HG02759 (cell line): ENCODE results near the gene SPATA17.

Experiments used
- ATAC-seq: cut with Tn5 transposase; IDR thresholded peaks from one replicate; pipeline ENCODE4 v1.9.1; 2021; ENCODE audit warnings: mild to moderate bottlenecking, moderate library complexity; ENCODE audit not compliant: unreplicated experiment

Gene SPATA17

DNA sequence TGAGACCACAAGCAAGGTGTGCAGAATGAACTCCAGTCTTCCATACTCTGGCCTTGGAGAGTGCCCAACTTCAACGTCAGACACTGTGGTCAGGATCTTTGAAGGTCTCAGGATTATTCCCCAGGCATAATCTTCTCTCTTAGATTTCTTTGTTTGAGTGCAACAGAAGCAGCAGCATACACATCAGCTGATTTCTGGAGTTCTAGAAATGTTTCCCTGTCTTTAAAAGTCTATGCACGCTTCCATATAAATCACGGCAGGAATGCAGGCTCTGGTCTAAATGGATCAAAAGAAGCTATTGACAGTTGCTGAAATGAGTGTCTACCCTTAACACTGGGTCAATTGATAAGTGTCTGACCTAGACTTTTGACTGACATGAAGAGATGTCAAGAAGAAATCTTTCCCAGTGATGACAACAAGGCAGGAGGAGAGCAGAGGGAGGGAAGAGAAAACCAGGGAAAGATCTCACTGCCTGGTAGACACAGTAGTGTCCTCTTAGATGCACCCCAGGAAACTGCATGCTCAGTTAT, 279.7 kb downstream of the SPATA17 start:
- no peak for ATAC-seq

DNA sequence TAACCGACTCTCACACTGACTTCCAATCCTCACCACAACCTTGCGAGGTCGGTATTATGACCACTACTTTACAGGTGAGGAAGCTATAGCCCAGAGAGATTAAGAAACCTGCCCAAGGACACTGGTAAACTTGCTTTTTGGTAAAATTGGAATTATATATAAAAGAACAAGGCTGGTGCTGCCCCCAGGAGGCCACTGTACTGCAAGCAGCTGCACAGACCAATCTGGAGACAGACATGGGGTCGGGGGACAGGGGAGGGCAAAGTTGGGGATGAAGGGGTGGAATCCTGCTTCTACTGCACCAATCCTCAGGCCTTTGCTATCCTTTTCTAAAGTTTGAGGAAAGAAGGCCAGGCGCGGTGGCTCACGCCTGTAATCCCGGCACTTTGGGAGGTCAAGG, 280.8 kb downstream of the SPATA17 start:
- no peak for ATAC-seq

DNA sequence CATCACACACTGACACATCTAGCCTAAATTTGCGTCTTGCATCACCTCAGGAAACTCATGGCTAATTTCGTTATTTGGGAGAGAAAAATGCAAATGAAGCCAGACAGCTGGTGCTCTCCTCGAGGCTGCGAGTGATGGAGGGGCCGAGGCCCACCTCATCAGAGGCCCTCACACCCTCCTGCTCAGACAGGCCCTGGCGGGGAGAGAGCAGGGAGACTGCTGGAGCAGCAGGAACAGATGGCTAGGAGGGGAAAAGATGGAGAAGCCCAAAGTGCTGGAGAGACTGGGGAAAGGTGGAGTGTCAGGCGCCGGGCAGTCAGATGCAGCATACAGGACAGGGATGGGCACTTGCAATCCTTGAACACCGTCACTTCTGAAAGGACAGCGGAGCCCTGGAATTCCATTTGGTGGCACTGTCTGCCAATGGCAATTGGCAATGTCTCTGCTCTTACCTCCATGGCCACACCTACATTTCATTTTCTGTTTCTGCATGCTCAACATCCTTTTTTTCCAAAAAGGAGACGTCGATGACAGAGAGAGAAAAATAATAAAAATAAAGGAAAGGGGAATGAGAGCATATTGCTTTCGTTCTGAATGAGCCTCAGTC, 286.2 kb downstream of the SPATA17 start:
- ATAC-seq: no peak

DNA sequence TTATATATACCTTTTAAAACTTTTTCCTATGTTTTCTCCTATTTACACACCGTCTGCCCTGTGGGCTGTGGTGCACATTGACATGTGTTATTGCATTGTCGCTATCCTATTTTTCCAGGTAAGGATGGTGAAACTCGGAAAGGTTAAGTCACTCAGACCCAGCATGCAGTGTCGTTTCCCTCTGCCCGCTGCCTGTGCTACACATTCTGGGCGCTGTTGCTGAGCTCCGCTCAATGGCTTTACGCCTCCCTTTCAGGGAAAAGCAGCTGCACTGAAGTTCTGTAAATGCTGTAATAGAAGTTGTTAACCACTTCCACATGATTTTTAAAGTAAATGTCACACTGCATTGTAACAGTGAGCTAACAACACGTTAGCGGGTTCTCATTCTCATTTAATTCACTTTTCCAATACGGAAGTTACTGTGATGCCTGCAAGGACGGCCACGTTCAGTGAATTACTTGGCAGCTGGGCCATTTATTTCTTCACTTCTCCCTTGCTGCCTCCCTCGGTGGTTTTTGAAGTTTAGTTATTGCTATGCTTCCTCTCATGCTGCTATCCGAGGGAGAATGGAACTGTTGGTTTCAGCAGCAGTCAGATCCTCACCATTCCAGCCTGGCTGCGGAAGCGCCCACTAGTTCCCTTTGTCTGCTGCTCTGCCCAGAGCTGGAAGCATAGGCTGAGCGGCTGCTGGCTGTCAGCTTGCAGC, 288.7 kb downstream of the SPATA17 start:
- ATAC-seq: no peak
